ENCODE results near the gene PACRGL. TPM values are rescaled to one million over a fixed set of nuclear protein-coding genes. Genes with fewer than 3 reads are reported as not detected.

The PACRGL gene
- total RNA-seq = 9.8 and 15.6 TPM in 2 replicates

- intact Hi-C loops (cut with micrococcal nuclease) = loop anchor here (1.0 to 10.0 kb wide), 2 partner anchors 281 to 1065 kb away; no protein-coding TSS in a partner anchor
Observed at GRCh38 chr4:20700007-20700761, at the start of gene PACRGL. TSS of gene PACRGL (plus strand) at chr4:20700458. CDS start at chr4:20704482, 4,024 bp downstream.

GRCh38 chr4:20652226-20652885, 47.9 kb upstream of the PACRGL start:
- intact Hi-C loops (cut with micrococcal nuclease) = no loop called here

GRCh38 chr4:20658456-20658855, 41.8 kb upstream of the PACRGL start:
- intact Hi-C loops (cut with micrococcal nuclease) = no loop called here

GRCh38 chr4:20662851-20663250, 37.4 kb upstream of the PACRGL start:
- intact Hi-C loops (cut with micrococcal nuclease) = no loop called here

- intact Hi-C loops (cut with micrococcal nuclease) = no loop called here
Observed at GRCh38 chr4:20666012-20666860, 34.0 kb upstream of the PACRGL start.

- intact Hi-C loops (cut with micrococcal nuclease) = no loop called here
Observed at GRCh38 chr4:20672262-20672661, 28.0 kb upstream of the PACRGL start.

- intact Hi-C loops (cut with micrococcal nuclease) = no loop called here
Observed at GRCh38 chr4:20675786-20676185, 24.5 kb upstream of the PACRGL start.

- intact Hi-C loops (cut with micrococcal nuclease) = no loop called here
Observed at GRCh38 chr4:20676501-20677197, 23.6 kb upstream of the PACRGL start.

- intact Hi-C loops (cut with micrococcal nuclease) = no loop called here
Observed at GRCh38 chr4:20678400-20678799, 21.9 kb upstream of the PACRGL start.

GRCh38 chr4:20679951-20680350, 20.3 kb upstream of the PACRGL start:
- intact Hi-C loops (cut with micrococcal nuclease) = no loop called here

- intact Hi-C loops (cut with micrococcal nuclease) = no loop called here
Observed at GRCh38 chr4:20680736-20681135, 19.5 kb upstream of the PACRGL start.

- intact Hi-C loops (cut with micrococcal nuclease) = no loop called here
Observed at GRCh38 chr4:20681271-20681670, 19.0 kb upstream of the PACRGL start.

- intact Hi-C loops (cut with micrococcal nuclease) = no loop called here
Observed at GRCh38 chr4:20682853-20683252, 17.4 kb upstream of the PACRGL start.

GRCh38 chr4:20683766-20684165, 16.5 kb upstream of the PACRGL start:
- intact Hi-C loops (cut with micrococcal nuclease) = no loop called here

GRCh38 chr4:20684852-20685763, 15.2 kb upstream of the PACRGL start:
- intact Hi-C loops (cut with micrococcal nuclease) = loop anchor here (1.0 kb wide), 3 partner anchors 266 to 372 kb away; no protein-coding TSS in a partner anchor

- intact Hi-C loops (cut with micrococcal nuclease) = no loop called here
Observed at GRCh38 chr4:20687864-20688263, 12.4 kb upstream of the PACRGL start.

GRCh38 chr4:20696815-20697214, 3.4 kb upstream of the PACRGL start:
- intact Hi-C loops (cut with micrococcal nuclease) = no loop called here

- intact Hi-C loops (cut with micrococcal nuclease) = no loop called here
Observed at GRCh38 chr4:20698382-20698781, 1.9 kb upstream of the PACRGL start.

GRCh38 chr4:20698820-20699219, 1.4 kb upstream of the PACRGL start:
- intact Hi-C loops (cut with micrococcal nuclease) = no loop called here

GRCh38 chr4:20711335-20711734, 11.1 kb downstream of the PACRGL start:
- intact Hi-C loops (cut with micrococcal nuclease) = no loop called here

Data from T-helper 1 cell treated with Interleukin-12 subunit alpha and Interleukin-12 subunit beta and Interleukin-4 antibody, amounts not matched to agents 30 ng/mL and 1 ng/mL, for 36 hours (primary cell).